NCI-H2107 treated with DMSO at 0.1 percent for 48 hours (cell line): ENCODE results near the gene NFIX.

ENCODE experiments used
- DNase-seq: peaks from one replicate; lab custom pipeline; 2025; ENCODE audit not compliant: unreplicated experiment; lab: John Stamatoyannopoulos, UW

The NFIX gene

DNA sequence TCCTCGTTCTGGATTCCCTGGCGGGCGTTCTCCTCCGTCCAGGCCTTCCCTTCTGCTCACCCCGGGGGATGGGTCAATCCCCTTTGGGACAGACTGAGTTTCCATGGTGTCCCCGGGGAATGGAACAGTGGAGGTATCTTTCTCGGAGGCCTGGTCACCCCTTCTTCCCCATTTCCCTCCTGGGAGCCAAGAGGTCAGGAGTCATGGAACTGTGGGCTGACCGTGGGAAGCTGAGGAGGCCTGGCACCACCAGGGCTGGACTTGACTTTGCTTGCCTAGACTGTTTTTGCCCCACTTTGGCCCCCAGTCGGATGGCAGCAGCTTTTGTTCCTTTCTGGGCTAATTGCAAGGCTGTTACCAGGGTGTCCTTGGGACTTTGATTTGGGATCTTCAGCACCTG, 124.8 kb downstream of the NFIX start:
- no peak for DNase-seq

DNA sequence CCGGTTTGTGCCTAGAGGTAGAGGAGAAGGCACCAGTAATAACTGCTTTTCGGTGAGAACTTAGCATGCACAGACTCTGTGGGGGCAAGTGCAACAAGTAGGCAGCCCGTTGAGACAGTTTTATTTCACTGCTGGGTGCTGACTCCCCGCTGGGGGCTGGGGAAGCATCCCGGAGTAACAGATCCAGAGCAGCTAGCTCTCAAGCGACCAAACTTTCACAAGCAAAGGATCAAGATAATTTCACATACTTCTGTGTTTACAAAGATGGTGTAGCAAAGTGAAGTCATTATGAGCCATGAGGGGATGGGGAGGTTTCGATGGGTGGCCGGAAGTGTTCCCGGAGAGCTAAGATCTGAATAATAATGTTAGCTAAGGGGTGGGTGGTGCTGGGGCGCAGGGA, 125.5 kb downstream of the NFIX start:
- no peak for DNase-seq

DNA sequence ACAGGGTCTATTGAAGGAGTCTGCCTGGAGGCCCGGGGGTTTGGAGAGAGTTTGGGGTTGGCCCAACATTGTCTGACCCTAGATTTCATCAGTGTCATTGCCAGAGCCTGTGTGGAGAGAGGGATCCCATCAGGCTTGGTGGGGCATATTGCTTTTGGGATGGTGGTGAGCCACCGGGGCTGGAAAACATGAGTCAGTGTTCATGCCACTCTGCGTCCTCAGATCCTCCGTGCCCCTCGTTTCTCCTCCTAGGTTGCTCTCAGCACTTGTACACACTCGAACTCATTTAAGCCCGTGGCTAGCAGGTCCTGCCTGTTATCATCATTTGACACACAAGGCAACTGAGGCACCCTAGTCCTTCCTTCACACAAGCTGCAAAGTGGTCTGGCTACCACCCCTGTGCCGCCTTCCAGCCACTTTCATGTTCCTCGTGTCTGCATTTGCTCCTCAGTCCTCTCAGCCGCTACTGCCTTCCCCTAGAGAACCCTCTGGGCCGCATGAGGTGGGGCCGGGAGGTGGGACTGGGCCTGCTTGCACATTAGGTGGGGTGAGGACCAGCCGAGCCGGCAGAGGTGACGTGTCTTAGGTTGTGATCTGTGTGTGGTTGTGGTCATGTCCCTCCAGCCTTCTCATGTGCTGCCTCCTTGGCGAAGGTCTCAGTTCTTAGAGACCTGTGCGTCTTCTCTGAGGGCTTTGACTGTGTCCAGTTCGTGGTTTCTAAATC, 126.4 kb downstream of the NFIX start:
- DNase-seq, result no peak

DNA sequence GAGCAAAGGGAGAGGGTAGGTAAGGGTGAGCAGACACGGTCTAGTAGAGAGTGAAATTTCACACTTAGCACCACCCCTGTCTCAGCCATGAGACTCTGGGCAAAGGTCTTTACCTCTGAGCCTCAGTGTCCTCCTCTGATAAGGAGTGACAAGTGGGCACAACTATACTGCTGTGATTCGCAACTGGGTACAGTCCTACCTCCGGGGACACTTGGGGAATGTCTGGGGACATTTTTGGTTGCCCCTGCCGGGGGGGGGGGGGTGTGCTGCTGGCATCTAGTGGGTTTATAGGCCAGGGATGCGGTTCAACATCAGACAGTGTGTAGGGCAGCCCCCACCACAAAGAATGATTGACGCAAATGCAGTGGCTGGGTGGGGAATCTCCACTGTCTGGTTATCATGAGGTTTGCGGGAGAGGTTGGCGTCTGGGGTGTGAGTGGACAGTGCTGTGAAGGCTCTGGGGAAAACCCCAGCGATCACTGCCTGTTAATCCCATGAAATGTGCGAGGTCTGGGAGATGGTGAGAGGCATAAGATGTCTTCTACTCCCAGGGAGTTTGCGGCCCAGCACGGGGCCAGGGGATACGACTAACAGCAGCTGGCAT, 127.1 kb downstream of the NFIX start:
- no peak for DNase-seq

DNA sequence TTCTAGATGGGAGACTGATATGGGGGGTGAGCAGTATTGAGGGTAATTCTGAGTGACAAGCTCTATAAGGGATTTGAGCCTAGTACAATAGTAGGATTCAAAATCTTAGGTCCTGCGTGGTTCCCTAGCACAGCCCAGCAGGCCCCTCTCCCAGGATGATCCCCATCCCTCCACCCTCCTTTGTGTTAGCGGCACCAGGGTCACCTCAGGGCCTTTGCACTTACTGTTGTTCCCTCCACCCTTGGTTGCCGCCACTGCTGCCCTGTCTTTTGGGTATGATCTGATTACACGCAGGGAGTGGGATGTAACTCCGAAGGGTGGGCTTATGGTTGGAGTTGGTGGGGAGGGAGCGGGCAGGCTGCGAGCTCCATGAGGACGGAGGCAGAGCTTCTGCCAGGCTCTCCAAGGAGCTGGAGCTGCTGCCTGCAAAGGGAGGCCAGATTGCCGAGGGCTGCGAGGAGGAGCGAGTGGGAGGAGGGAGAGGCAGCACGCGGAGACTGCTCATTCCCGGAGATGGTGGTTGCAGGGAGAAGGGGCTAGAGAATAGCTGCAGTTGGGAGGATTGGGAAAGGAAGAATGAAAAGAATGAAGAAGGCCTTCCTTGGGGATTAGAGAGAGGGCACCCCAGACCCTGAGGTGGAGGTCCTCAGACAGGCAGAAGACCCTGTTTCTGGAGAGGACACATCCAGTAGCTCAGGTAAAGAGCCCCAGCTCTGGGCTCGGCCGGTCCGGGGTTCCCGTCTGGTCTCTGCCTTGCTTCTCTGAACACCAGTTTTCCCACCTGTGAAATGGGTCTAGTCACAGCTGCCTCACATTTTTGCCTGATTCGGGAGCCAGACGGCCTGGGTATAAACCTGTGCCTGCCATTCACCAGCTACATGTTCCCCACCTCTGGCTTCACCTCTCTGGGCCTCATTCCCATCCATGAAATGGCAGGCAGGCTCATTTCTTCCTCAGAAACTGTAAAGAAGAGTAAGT, 128.0 kb downstream of the NFIX start:
- DNase-seq, result no peak

DNA sequence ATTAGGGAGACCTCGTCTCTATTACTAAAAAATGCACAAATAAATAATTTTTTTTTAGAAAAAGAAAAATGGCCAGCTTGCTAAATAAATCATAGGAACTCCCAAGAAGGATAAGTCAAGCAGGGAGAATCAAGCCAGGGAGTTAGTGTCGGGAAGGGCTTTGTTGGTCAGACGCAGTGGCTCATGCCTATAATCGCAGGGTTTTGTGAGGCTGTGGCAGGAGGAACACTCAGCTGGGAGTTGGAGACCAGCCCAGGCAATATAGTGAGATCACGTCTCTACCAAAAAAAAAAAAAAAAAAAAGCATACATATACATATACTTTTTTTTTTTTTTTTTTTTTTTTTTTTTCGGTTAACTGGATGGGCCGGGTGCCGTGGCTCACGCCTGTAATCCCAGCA, 131.8 kb downstream of the NFIX start:
- no peak for DNase-seq

DNA sequence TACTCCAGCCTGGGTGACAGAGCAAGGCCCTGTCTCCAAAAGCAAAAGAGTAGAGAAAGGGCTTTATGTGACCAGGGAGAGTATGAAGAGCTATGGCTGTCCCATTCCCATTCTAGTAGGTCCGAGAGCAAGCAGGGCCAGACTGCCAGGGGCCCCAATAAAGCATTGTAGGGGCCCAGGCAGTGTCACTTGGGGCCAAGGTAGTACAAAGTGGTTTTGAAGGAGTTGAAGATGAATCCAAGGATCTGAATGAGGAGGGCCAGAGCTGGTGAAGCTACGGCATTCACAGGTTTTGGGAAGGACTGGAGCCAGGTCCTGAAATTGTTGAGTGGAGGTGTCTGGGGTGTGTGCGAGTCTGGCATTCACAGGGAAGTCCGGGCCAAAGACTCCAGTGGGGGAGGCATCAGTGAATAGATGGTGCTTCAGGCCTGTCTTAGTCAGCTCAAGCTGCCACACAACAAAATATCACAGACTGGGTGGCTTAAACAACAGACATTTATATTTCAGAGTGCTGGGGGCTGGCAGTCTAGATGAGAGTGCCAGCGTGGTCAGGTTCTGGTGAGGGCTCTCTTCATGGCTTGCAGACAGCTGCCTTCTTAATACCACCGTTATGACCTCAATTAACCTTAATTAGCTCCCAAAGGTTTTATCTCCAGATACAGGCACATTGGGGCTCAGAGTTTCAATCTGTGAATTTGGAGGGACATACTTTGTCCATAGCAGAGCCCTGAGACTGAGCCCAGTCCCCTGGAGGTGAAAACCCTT, 132.7 kb downstream of the NFIX start:
- DNase-seq, result no peak

DNA sequence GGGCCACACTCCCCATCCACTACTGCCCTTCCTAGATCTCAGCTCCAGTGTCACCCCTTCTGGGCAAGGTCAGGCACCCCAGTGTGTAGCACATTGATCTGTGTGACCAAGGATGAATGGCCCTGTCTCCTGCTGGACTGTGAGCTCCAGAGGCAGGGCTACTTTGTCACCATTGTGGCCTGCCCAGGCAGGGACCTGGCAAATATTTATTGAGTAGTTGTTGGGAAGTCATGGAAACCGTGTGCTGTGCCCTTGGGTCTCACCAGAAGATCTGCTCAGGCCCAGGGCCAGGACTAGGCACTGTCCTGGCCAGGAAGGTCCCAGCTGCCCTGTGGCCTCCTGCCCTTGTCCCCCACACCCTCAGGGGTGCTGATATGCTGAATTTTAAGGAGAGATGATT, 133.3 kb downstream of the NFIX start:
- DNase-seq, result no peak

DNA sequence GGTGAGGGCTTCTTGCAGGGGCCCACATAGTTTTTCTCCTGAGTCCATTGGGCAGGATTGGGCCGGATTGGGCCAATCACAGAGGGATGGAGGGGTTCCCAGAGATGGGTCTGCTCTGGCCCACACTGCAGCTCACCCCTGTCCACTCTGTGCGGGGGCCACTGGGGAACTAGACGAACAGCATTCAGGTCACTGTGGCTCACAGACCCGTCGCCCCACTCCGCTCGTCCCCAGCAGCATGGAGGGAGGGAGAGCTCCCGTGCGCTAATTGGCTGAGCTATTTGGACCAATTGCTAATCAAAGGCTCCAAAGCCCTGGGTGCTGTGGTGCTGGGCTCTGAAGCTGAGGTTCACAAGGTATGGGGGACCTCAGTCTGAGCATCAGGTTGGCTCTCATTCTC, 134.1 kb downstream of the NFIX start:
- no peak for DNase-seq

DNA sequence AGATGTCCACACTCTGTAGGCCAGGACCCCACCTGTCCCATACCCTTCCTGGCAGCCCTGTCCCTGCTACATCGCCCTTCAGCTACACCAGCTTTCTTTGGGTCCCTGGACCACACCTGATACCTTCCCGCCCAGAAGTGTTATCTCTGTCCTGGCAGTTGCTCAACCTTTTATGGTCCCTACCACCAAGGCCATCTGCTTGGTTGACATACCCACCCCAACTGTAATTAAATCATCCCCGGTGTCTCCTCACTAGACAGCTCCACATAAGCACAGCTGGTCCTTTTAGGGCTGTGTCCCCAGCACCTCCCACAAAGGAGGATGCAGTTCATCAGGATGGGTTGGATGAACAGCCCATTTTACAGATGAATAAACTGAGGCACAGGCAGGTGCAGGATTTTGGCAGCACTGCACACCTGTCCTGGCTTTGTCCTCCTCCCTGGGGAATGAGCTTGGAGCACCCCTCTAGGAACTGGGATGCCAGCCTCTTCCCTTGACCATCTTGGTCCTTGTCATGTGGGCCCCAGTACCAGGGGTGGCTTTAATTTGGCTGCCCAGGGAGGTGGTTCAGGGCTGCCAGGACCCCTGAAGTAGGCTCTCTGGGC, 135.7 kb downstream of the NFIX start:
- no peak for DNase-seq

DNA sequence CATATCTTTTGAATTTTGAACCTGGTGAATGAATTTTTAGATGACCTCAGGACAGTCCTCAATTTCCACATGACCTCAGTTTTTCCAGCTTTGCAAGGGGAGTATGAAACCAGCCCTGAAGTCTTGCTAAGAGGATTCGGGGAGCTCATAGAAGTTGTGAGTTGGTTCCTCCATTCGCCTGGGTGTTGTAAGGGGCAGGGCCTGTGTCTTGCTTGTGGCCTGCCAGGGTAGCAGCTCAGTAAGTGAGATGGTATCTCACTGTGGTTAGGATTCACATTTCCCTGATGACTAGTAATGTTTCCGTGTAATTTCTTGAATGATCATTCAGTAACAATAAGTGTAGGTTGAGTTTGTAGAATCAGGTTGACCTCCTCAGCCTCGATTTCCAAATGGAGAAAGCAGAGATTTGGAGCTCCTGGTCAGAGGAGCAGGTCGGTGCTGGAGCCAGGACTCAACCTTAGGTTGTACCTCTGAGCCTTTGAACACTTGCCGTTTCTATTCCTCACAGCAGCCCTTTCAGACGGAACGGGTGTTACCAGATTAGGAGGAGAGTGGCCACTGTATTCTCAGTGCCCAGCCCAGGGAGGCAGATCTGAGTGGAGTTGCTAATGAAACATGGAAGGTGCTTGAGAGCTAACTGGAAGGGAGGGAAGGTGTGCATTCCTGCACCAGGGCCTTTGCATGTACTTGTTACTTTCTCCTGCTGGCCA, 137.4 kb downstream of the NFIX start:
- DNase-seq, result no peak

DNA sequence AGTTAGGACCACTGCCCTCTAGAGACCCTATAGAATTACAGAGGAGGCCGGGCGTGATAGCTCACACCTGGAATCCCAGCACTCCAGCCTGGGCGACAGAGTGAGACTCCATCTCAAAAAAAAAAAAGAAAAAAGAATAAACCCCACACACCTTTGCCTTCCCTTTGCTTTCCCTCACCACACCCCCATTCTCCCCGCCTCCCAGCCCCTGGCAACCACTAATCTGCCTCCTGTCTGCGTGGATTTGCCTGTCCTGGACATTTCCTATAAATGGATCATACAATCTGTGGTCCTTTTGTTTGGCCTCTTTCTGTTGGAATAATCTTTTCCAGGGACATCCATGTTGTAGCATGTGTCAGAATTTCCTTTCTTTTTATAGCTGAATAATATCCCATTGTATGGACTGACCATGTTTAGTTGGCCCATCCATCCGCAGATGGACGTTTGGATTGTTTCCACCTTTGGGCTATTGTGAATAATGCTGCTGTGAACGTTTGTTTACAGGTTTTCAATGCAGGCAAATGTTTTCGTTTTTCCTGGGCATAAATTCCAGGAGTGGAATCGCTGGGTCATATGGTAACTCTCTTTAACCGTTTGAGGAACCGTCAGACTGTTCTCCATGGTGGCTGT, 138.1 kb downstream of the NFIX start:
- no peak for DNase-seq

DNA sequence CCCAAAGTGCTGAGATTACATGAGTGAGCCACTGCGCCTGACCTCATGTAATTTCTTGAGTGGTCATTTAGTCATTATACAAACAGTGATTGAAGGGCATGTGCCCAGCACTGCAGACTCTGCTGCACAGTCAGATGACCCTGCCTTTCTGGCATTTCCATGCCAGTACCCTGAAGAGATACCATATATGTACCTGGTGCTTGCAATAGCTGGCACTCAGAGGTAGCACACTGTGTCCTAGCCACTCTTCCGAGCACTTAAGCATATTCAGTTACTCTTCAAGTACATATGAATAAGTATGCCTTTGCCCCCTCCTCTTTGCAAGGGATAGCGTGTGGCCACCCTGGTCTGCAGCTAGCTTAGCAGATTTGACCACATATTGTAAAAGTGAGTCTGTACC, 139.4 kb downstream of the NFIX start:
- no peak for DNase-seq

DNA sequence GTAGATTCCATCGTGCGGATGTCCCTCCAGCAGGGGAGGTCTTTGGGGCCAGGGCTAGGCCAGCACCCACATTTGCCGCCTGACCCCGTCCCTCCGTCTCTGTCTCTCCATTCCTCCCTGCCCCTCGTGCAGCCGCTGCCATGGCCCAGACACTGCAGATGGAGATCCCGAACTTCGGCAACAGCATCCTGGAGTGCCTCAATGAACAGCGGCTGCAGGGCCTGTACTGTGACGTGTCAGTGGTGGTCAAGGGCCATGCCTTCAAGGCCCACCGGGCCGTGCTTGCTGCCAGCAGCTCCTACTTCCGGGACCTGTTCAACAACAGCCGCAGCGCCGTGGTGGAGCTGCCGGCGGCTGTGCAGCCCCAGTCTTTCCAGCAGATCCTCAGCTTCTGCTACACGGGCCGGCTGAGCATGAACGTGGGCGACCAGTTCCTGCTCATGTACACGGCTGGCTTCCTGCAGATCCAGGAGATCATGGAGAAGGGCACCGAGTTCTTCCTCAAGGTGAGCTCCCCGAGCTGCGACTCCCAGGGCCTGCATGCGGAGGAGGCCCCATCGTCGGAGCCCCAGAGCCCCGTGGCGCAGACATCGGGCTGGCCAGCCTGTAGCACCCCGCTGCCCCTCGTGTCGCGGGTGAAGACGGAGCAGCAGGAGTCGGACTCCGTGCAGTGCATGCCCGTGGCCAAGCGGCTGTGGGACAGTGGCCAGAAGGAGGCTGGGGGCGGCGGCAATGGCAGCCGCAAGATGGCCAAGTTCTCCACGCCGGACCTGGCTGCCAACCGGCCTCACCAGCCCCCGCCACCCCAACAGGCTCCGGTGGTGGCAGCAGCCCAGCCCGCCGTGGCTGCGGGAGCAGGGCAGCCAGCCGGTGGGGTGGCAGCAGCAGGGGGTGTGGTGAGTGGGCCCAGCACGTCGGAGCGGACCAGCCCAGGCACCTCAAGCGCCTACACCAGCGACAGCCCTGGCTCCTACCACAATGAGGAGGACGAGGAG, 140.1 kb downstream of the NFIX start:
- no peak for DNase-seq

DNA sequence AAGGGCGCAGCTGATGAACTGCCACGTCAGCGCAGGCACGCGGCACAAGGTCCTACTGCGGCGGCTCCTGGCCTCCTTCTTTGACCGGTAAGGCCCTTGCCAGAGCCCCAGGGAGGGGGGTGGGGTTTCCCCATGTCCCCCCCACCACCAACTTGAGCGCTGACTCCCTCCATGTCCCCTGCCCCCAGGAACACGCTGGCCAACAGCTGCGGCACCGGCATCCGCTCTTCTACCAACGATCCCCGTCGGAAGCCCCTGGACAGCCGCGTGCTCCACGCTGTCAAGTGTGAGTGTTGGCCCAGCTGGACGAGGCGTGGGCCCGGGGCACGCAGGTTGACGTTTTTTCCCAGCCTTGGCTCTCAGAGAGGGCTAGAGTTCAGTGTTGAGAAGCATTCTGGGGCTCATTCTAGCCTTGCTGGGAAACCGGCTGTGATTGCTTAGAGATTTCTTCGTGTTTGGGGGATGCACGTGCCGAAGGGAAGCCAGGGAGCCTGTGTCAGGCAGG, 142.1 kb downstream of the NFIX start:
- DNase-seq, result no peak

DNA sequence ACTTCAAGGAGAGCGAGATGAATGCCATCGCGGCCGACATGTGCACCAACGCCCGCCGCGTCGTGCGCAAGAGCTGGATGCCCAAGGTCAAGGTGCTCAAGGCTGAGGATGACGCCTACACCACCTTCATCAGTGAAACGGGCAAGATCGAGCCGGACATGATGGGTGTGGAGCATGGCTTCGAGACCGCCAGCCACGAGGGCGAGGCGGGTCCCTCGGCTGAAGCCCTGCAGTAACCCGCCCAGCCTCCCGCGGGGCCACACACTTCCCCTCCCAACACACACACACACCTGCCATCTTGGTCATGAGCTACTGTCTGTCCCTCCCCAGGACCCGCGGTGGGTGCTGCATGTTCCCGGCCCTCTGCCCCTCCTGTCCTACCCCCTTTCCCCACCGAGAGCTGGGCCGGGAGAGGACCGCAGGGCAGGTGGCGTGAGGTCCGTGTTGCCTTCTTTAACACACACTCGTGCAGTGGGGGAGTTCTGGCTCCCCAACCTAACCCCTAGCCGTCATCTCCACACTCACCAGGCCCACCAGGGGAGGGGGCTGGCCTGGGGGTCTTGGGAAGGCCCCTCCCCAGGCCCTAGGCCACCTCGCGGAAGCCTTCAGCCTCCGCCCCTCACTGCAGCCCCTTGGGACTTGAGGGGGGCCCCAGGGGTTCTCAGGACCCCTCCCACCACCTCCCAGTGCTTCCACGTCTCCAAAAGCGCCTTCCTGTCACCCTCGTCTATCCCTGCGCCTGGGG, 143.1 kb downstream of the NFIX start:
- no peak for DNase-seq

DNA sequence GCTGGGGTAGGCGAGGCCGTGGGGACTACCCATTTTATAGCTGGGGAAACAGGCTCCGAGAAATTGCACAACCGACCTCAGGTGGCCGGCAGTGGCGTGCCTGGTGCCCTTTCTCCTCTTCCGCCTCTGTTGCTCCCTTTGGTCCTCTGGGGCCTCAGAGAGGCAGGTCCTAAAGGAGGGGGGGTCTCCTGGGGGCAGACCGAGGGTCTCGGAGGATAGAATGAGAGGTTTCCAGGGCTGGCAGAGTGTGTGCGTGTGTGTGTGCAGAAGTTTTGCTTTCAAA, 143.6 kb downstream of the NFIX start:
- DNase-seq, result no peak
